Neutrophil (primary cell): ENCODE results near the gene EXOC6B.

Source experiments
- H3K27ac ChIP-seq: fragments of 200-600 bp; sonication (generic); 2 replicates; pipeline ENCODE4 v1.5.1; 2016; ENCODE audit warnings: mild to moderate bottlenecking, moderate library complexity
- H3K27me3 ChIP-seq: fragments of 200-600 bp; sonication (generic); 2 replicates; pipeline ENCODE4 v1.6.0; 2016; ENCODE audit warnings: mild to moderate bottlenecking
- H3K36me3 ChIP-seq: fragments of 200-600 bp; sonication (generic); 2 replicates; pipeline ENCODE4 v1.5.1; 2017
- H3K4me1 ChIP-seq, 2 experiments: fragments of 200-600 bp in 1 of 2; sonication (generic) in 1 of 2; 1 replicate in 1 of 2; 2 replicates in 1 of 2; pipeline versions ENCODE4 v1.5.1 to v1.6.1; 2013 to 2016; ENCODE audit warnings: low read depth in 1 of 2, low read length in 1 of 2, mild to moderate bottlenecking in 1 of 2, moderate library complexity in 1 of 2; ENCODE audit not compliant: control insufficient read depth in 1 of 2, insufficient read depth in 1 of 2
- H3K4me3 ChIP-seq, 2 experiments: fragments of 200-600 bp in 1 of 2; sonication (generic) in 1 of 2; 1 replicate in 1 of 2; 2 replicates in 1 of 2; pipeline ENCODE4 v1.5.1; 2013 to 2016; ENCODE audit warnings: low read depth in 1 of 2, low read length in 1 of 2, mild to moderate bottlenecking in 1 of 2, moderate library complexity in 1 of 2
- H3K9me3 ChIP-seq: fragments of 200-600 bp; sonication (generic); 2 replicates; pipeline ENCODE4 v1.5.1; 2016
- TF ChIP-seq, protein P1 (sequence below): fragments of 200-600 bp; sonication (generic); IDR thresholded peaks from 2 replicates; pipeline ENCODE4 v1.5.1; 2016; ENCODE audit warnings: antibody characterized with exemption

Gene EXOC6B

GRCh38 chr2:72254831-72255451 lies 570.9 kb downstream of the EXOC6B start:
- TF ChIP-seq, protein P1, sequence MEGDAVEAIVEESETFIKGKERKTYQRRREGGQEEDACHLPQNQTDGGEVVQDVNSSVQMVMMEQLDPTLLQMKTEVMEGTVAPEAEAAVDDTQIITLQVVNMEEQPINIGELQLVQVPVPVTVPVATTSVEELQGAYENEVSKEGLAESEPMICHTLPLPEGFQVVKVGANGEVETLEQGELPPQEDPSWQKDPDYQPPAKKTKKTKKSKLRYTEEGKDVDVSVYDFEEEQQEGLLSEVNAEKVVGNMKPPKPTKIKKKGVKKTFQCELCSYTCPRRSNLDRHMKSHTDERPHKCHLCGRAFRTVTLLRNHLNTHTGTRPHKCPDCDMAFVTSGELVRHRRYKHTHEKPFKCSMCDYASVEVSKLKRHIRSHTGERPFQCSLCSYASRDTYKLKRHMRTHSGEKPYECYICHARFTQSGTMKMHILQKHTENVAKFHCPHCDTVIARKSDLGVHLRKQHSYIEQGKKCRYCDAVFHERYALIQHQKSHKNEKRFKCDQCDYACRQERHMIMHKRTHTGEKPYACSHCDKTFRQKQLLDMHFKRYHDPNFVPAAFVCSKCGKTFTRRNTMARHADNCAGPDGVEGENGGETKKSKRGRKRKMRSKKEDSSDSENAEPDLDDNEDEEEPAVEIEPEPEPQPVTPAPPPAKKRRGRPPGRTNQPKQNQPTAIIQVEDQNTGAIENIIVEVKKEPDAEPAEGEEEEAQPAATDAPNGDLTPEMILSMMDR, result no peak
- no peaks in the 10 kb centered on the region for H3K36me3 ChIP-seq
- no peak overlapping the region for H3K27ac ChIP-seq
- H3K27me3 ChIP-seq, result no peaks in the 10 kb centered on the region
- H3K9me3 ChIP-seq, result no peaks in the 10 kb centered on the region
- H3K4me3 ChIP-seq, result no peak overlapping the region
- no peaks in the 10 kb centered on the region for H3K4me1 ChIP-seq

DNA sequence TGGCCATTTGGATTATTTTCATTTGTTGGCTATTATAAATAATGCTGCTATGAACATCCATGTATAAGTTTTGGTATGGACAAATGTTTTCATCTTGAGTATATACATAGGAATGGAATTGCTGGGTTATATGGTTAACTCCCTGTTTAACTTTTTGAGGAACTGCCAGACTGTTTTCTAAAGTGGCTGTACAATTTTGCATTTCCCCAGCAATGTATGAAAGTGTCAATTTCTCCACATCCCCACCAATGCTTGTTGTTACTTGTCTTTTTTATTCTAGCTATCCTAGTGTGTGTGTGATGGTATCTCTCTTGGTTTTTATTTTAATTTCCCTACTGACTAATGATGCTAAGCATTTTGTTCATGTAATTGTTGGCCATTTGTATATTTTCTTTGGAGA lies 587.5 kb downstream of the EXOC6B start:
- Histone ChIP-seq H3K9me3 (no peaks in the 10 kb centered on the region), H3K36me3 (no peaks in the 10 kb centered on the region), H3K4me3 (no peak overlapping the region), H3K4me1 (no peaks in the 10 kb centered on the region), H3K27me3 (no peaks in the 10 kb centered on the region), H3K27ac (no peak overlapping the region)
- TF ChIP-seq, protein P1, result no peak

- Histone ChIP-seq H3K27me3 (no peaks in the 10 kb centered on the region), H3K9me3 (no peaks in the 10 kb centered on the region), H3K4me1 (no peaks in the 10 kb centered on the region), H3K27ac (no peak overlapping the region), H3K4me3 (no peak overlapping the region), H3K36me3 (no peaks in the 10 kb centered on the region)
- TF ChIP-seq, protein P1, result no peak
Measured at GRCh38 chr2:72237549-72237948, 588.3 kb downstream of the EXOC6B start.

- no peaks in the 10 kb centered on the region for H3K36me3 ChIP-seq
- H3K4me3 ChIP-seq, result no peak overlapping the region
- H3K27ac ChIP-seq, result no peak overlapping the region
- no peaks in the 10 kb centered on the region for H3K4me1 ChIP-seq
- no peaks in the 10 kb centered on the region for H3K27me3 ChIP-seq
- H3K9me3 ChIP-seq, result no peaks in the 10 kb centered on the region
- TF ChIP-seq, protein P1, result no peak
Measured at GRCh38 chr2:72236445-72237067, 589.3 kb downstream of the EXOC6B start.

GRCh38 chr2:72235497-72236415 lies 590.1 kb downstream of the EXOC6B start:
- Histone ChIP-seq H3K36me3 (no peaks in the 10 kb centered on the region), H3K4me3 (no peak overlapping the region), H3K27ac (no peak overlapping the region), H3K9me3 (no peaks in the 10 kb centered on the region), H3K4me1 (no peaks in the 10 kb centered on the region), H3K27me3 (no peaks in the 10 kb centered on the region)
- TF ChIP-seq, protein P1, result no peak
